GM12891 (cell line): Measurements from ENCODE around the gene GPBAR1.

ENCODE experiments used
- POLR2A ChIP-seq: IDR thresholded peaks from 2 replicates; pipeline ENCODE4 v1.6.1; 2011; ENCODE audit warnings: low read depth, low read length, control low read depth
- POLR2AphosphoS5 ChIP-seq: IDR thresholded peaks from 2 replicates; pipeline ENCODE4 v1.6.1; 2011; ENCODE audit warnings: low read depth, low read length, control low read depth
- TAF1 ChIP-seq: IDR thresholded peaks from 2 replicates; pipeline ENCODE4 v1.6.1; 2011; ENCODE audit warnings: low read depth, low read length, control low read depth

DNA sequence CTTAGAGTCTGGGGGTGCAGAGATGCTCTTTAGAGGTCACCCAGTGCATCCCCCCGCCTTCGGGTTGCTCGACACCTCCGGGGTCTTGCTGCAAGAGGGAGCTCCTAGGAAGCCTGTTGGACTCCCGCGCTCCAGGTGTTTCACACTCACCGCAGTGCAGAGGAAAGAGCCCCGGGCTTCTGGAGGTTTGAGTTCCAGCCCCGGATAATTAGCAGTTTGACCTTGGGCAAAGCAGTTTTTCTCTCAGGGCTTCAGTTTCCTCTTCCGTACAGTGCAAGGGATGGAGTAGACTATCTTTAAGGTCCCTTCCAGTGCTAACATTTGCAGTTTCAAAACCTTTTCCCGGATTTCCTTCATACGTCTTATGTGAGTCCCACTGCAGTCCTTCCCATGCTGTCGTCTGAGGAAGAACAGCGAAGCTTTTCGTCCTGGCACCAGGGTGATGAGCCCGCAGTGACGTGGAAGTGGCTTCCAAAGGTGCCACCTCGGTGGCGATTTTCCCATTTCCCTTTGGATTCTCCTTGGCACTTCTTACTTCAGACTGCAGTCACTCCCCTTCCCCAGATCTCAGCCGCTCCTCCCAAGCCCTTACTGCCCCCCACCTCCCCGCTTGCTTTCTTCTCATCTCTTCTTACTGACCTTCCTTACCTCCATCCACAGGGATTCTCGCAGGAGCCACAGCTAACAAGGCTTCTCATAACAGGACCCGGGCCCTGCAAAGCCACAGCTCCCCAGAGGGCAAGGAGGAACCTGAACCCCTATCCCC lies 10.1 kb downstream of the GPBAR1 start:
- no peak for TF ChIP-seq POLR2A
- TF ChIP-seq POLR2AphosphoS5 = no peak
- no peak for TF ChIP-seq TAF1
